Endothelial cell of umbilical vein (primary cell): Measurements from ENCODE around the gene ANXA5. TPM values are rescaled to one million over a fixed set of nuclear protein-coding genes. Genes with fewer than 3 reads are reported as not detected.

Experiments used
- BruUV-seq: library from RNA; stranded (reverse); fragments of 400-500 nt; replicated peaks from 2 replicates; lab custom pipeline; 2021; lab: Mats Ljungman, UMichigan
- CTCF ChIA-PET: fragments of 300-600, 350-600 bp; sonication (Branson Sonifier 250); formaldehyde crosslinking; loops from one replicate; lab custom pipeline; 2021; ENCODE audit warnings: antibody characterized with exemption, inconsistent platforms; lab: Charles Lee
- POLR2A ChIA-PET: fragments of 300-600, 350-600 bp; sonication (Branson Sonifier 250); formaldehyde crosslinking; loops from one replicate; lab custom pipeline; 2021; ENCODE audit warnings: antibody characterized with exemption, inconsistent platforms; lab: Charles Lee
- DNase-seq: peaks from one replicate; pipeline ENCODE4 v3.0.0-alpha.2; 2011; ENCODE audit warnings: low read depth, low spot score
- FAIRE-seq: peaks from 2 replicates; lab custom pipeline; 2011; peaks lifted over from hg19 to GRCh38; lab: Jason Lieb, UNC
- H2AFZ ChIP-seq: 2 replicates; pipeline ENCODE4 v1.6.0; 2012; ENCODE audit warnings: low read depth, low read length, control low read depth, inconsistent platforms
- H3K27ac ChIP-seq: 2 replicates; pipeline ENCODE4 v1.5.1; 2011; ENCODE audit warnings: low read depth, mild to moderate bottlenecking, control low read depth, low read length, moderate library complexity; ENCODE audit not compliant: insufficient read depth
- H3K27me3 ChIP-seq, 2 experiments: 2 replicates each; pipeline versions ENCODE4 v1.6.0 to v1.6.1; 2011; ENCODE audit warnings: low read length in 2 of 2, mixed read lengths in 1 of 2; ENCODE audit not compliant: control insufficient read depth in 2 of 2, insufficient read depth in 2 of 2
- H3K36me3 ChIP-seq, 2 experiments: 2 replicates in 1 of 2; 3 replicates in 1 of 2; pipeline ENCODE4 v1.5.1; 2011; ENCODE audit warnings: low read length in 2 of 2, mild to moderate bottlenecking in 1 of 2, moderate library complexity in 1 of 2; ENCODE audit not compliant: control insufficient read depth in 2 of 2, insufficient read depth in 2 of 2; ENCODE audit errors: extremely low read depth in 1 of 2
- H3K4me1 ChIP-seq: 3 replicates; pipeline ENCODE4 v1.5.1; 2011; ENCODE audit warnings: mild to moderate bottlenecking, low read length; ENCODE audit not compliant: control insufficient read depth, insufficient read depth; ENCODE audit errors: extremely low read depth
- H3K4me2 ChIP-seq: 2 replicates; pipeline ENCODE4 v1.6.1; 2011; ENCODE audit warnings: low read length, control low read depth, mixed read lengths; ENCODE audit not compliant: insufficient read depth
- H3K4me3 ChIP-seq, 3 experiments: fragments of 200-600 bp in 1 of 3; sonication (generic), shearing (Covaris generic) in 1 of 3; replicated peaks in 1 of 3; 2 replicates each; pipeline ENCODE4 v1.5.1; 2011 to 2016; ENCODE audit warnings: control low read depth in 3 of 3, low read length in 3 of 3, mild to moderate bottlenecking in 2 of 3, inconsistent platforms in 1 of 3, low read depth in 1 of 3, moderate library complexity in 1 of 3; ENCODE audit not compliant: insufficient read depth in 1 of 3
- H3K79me2 ChIP-seq: 2 replicates; pipeline ENCODE4 v1.6.0; 2012; ENCODE audit warnings: low read length, inconsistent platforms; ENCODE audit not compliant: control insufficient read depth, insufficient read depth
- H3K9ac ChIP-seq: replicated peaks from 2 replicates; pipeline ENCODE3; 2011; ENCODE audit warnings: low read length, control low read depth; ENCODE audit not compliant: insufficient read depth; ENCODE audit errors: extremely low read depth
- H3K9me1 ChIP-seq: replicated peaks from 3 replicates; pipeline ENCODE4 v1.6.0; 2011; ENCODE audit warnings: mild to moderate bottlenecking, low read length; ENCODE audit not compliant: control insufficient read depth, insufficient read depth; ENCODE audit errors: extremely low read depth
- H3K9me3 ChIP-seq: replicated peaks from 2 replicates; pipeline ENCODE4 v1.5.1; 2012; ENCODE audit warnings: low read length, inconsistent platforms; ENCODE audit not compliant: control insufficient read depth, insufficient read depth
- H4K20me1 ChIP-seq: replicated peaks from 2 replicates; pipeline ENCODE3; 2011; ENCODE audit warnings: mild to moderate bottlenecking, low read length; ENCODE audit not compliant: control insufficient read depth, insufficient read depth; ENCODE audit errors: extremely low read depth
- EZH2 ChIP-seq: IDR thresholded peaks from 2 replicates; pipeline ENCODE4 v1.6.1; 2012; ENCODE audit warnings: borderline replicate concordance, low read depth, mild to moderate bottlenecking, moderate library complexity, low read length, inconsistent platforms; ENCODE audit not compliant: severe bottlenecking
- JUN ChIP-seq: IDR thresholded peaks from 2 replicates; pipeline ENCODE4 v1.6.1; 2011; ENCODE audit warnings: borderline replicate concordance, low read depth; ENCODE audit not compliant: insufficient read length, insufficient read depth
- POLR2A ChIP-seq: IDR thresholded peaks from 2 replicates; pipeline ENCODE4 v1.6.1; 2012; ENCODE audit warnings: low read depth, mild to moderate bottlenecking, control low read depth, low read length
- dilution Hi-C: fragments of 300-500 bp; cut with MboI; formaldehyde crosslinking; loops from one replicate; pipeline ENCODE4 v1.15.0; 2019; ENCODE audit warnings: low sequenced_read_pairs; ENCODE audit not compliant: extremely low pct_ligation_motif_present
- intact Hi-C: fragments of 100-400 bp; cut with micrococcal nuclease; formaldehyde crosslinking; loops from one replicate; pipeline ENCODE4 v1.10.0; 2022
- polyA plus RNA-seq, 4 experiments: library from polyadenylated mRNA; depleted of rRNA in 3 of 4; stranded (reverse) in 3 of 4; unstranded in 1 of 4; fragments of >200 nt; gene quantifications; 2 replicates each; pipeline versions ENCODE4 v1.2.1 to v1.2.3, GENCODE V29; 2011 to 2012; ENCODE audit warnings: missing spikeins in 1 of 4
- total RNA-seq: library from RNA; stranded (reverse); gene quantifications from 2 replicates; pipeline ENCODE4 v1.2.3, GENCODE V29; 2021
- TF ChIP-seq, protein P1 (sequence below), 2 donors: IDR thresholded peaks; 1 replicate in 1 of 2; 2 replicates in 1 of 2; pipeline ENCODE4 v1.5.1; 2011; ENCODE audit warnings: low read length in 2 of 2, mild to moderate bottlenecking in 2 of 2, moderate library complexity in 2 of 2, control low read depth in 1 of 2, inconsistent platforms in 1 of 2, low read depth in 1 of 2; ENCODE audit not compliant: insufficient read depth in 1 of 2; ENCODE audit errors: extremely low read depth in 1 of 2

The ANXA5 gene
- total and polyA plus RNA-seq, 2 donors (not counting 3 experiments of a cell fraction or from before 2014, with no cell fraction given), result 450 to 528 TPM

DNA sequence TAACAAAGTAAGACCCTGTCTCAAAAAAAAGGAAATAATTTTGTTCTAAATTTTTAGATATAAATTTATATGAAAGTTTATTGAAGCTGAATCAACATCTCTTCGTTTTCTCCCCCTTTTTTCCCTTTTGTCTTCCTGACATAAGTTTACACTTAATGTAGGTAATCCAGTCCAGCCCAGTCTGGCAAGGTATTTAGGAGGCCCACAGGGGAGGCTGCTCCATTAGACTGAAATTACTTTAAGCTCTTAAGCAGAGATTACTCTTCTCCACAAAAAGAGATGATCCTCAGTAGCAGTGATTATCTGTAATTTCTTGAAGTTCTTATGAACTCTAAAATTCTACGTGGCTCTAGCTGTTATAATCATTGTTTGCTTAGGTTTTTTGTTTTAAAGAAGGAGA, 46.0 kb downstream of the ANXA5 start:
- H3K27ac ChIP-seq, result no peak overlapping the region
- intact Hi-C loops, result no loop called here
- ChIA-PET POLR2A (no interaction called here), CTCF (interaction anchor here (1.6 to 7.7 kb wide), 2 partner anchors 166 to 281 kb away, joined by 6 to 65 read pairs; no protein-coding TSS in a partner anchor)
- H3K79me2 ChIP-seq, result no peaks in the 10 kb centered on the region
- no peaks in the 10 kb centered on the region for H4K20me1 ChIP-seq
- H3K27me3 ChIP-seq, result no peaks in the 10 kb centered on the region
- H2AFZ ChIP-seq, result no peak overlapping the region
- no peaks in the 10 kb centered on the region for H3K9me3 ChIP-seq
- TF ChIP-seq, protein P1, sequence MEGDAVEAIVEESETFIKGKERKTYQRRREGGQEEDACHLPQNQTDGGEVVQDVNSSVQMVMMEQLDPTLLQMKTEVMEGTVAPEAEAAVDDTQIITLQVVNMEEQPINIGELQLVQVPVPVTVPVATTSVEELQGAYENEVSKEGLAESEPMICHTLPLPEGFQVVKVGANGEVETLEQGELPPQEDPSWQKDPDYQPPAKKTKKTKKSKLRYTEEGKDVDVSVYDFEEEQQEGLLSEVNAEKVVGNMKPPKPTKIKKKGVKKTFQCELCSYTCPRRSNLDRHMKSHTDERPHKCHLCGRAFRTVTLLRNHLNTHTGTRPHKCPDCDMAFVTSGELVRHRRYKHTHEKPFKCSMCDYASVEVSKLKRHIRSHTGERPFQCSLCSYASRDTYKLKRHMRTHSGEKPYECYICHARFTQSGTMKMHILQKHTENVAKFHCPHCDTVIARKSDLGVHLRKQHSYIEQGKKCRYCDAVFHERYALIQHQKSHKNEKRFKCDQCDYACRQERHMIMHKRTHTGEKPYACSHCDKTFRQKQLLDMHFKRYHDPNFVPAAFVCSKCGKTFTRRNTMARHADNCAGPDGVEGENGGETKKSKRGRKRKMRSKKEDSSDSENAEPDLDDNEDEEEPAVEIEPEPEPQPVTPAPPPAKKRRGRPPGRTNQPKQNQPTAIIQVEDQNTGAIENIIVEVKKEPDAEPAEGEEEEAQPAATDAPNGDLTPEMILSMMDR (IDR thresholded peaks at IDR 0.05; ENCODE audit: extremely low read depth in 1 of 2, insufficient read depth in 1 of 2, low read depth in 1 of 2, low read length in 2 of 2), result no peak
- dilution Hi-C loops, result no loop called here
- H3K4me2 ChIP-seq, result no peak overlapping the region
- no peaks in the 10 kb centered on the region for H3K36me3 ChIP-seq
- no peak overlapping the region for H3K4me3 ChIP-seq
- FAIRE-seq (no peak), DNase-seq (no peak)
- BruUV-seq, result no TSS peak
- no peaks in the 10 kb centered on the region for H3K9me1 ChIP-seq
- no peak overlapping the region for H3K9ac ChIP-seq
- no peaks in the 10 kb centered on the region for H3K4me1 ChIP-seq

DNA sequence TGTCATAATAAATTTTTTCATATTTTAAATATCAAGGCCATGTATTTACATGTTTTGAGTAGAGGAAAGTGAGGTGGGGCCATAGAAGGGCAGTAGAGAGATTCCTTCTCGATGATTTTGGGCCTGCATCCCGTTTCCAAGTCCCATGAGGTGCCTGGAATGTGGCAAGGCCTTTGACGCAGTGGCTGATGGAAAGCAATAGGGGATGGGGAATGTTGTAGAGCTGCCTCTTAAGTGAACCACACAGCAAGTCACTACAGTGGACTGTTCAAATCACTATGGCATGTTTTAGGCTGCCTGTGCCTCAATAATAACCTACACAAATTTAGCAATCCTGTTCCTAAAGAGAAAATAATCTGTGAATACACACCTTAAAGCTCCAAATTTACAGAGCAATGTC, 48.3 kb downstream of the ANXA5 start:
- Histone ChIP-seq H3K27me3 (no peaks in the 10 kb centered on the region), H3K27ac (no peak overlapping the region), H3K4me1 (no peaks in the 10 kb centered on the region), H3K9ac (no peak overlapping the region), H3K9me1 (no peaks in the 10 kb centered on the region), H3K36me3 (no peaks in the 10 kb centered on the region), H3K79me2 (no peaks in the 10 kb centered on the region), H2AFZ (no peak overlapping the region), H3K4me3 (no peak overlapping the region), H4K20me1 (no peaks in the 10 kb centered on the region), H3K4me2 (no peak overlapping the region), H3K9me3 (no peaks in the 10 kb centered on the region)
- FAIRE-seq (no peak), DNase-seq (no peak)
- ChIA-PET CTCF (interaction anchor here (1.4 to 2.0 kb wide), 2 partner anchors 89 to 278 kb away, joined by 4 to 7 read pairs; no protein-coding TSS in a partner anchor), POLR2A (no interaction called here)
- TF ChIP-seq JUN, result no peak
- no peak for TF ChIP-seq POLR2A
- no peak for TF ChIP-seq EZH2
- intact Hi-C loops, result no loop called here
- no TSS peak for BruUV-seq
- dilution Hi-C loops, result no loop called here
